Glutamatergic neuron (in vitro differentiated cells): Measurements from ENCODE around the gene PDE6A. TPM values are rescaled to one million over a fixed set of nuclear protein-coding genes. Genes with fewer than 3 reads are reported as not detected.

Experiments used
- DNase-seq: peaks from one replicate; pipeline ENCODE4 v3.0.0; 2022
- H3K27ac Mint-ChIP-seq: one replicate; pipeline ENCODE4 v1.8.0; 2020; ENCODE audit warnings: mild to moderate bottlenecking, mixed read lengths, inconsistent platforms; ENCODE audit not compliant: unreplicated experiment
- H3K27me3 Mint-ChIP-seq: one replicate; pipeline ENCODE4 v1.8.0; 2020; ENCODE audit warnings: mild to moderate bottlenecking, moderate library complexity, mixed read lengths, inconsistent platforms; ENCODE audit not compliant: unreplicated experiment
- H3K36me3 Mint-ChIP-seq: one replicate; pipeline ENCODE4 v1.8.0; 2020; ENCODE audit warnings: mild to moderate bottlenecking, mixed read lengths, inconsistent platforms; ENCODE audit not compliant: unreplicated experiment
- H3K4me1 Mint-ChIP-seq: one replicate; pipeline ENCODE4 v1.8.0; 2020; ENCODE audit warnings: mild to moderate bottlenecking, low read depth, mixed read lengths, inconsistent platforms; ENCODE audit not compliant: unreplicated experiment
- H3K4me3 Mint-ChIP-seq: one replicate; pipeline ENCODE4 v1.8.0; 2020; ENCODE audit warnings: mild to moderate bottlenecking, mixed read lengths, inconsistent platforms; ENCODE audit not compliant: unreplicated experiment
- H3K9me3 Mint-ChIP-seq: one replicate; pipeline ENCODE4 v1.8.0; 2020; ENCODE audit warnings: mild to moderate bottlenecking, moderate library complexity, mixed read lengths, inconsistent platforms; ENCODE audit not compliant: unreplicated experiment
- total RNA-seq: library from RNA; stranded (reverse); fragmentation: NEBNext Ultra II Directional; extraction: Animal tissue kit (Norgen Biotek cat#: 25700); gene quantifications from one replicate; pipeline ENCODE4 v1.2.1, GENCODE V29; 2021; ENCODE audit not compliant: unreplicated experiment
- TF ChIP-seq, protein P1 (sequence below): fragments of 200-600 bp; sonication (generic); IDR thresholded peaks from one replicate; pipeline ENCODE4 v1.5.0; 2021; ENCODE audit not compliant: partially characterized antibody, unreplicated experiment

PDE6A gene
- total RNA-seq, 1 donor from 2014 or later = not detected

DNA sequence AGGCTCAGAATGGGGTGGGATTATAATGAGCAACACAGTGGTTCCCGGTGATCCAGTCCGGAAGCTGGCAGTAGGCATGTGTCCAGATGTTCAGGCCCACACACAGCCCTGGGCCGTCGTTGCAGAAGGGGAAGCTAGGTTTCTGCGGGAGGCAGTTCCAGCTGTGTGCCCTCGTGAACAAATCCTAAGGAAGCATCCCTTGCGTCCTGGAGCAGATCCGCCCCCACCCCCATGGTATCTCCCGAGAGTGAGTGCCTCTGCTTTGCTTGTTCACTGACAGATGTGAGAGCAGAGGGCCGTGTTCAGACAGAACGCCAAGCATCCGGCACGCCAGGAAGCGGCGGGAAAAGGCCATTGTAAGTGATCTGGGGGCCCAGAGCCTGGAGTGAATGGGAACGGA lies 104.8 kb downstream of the PDE6A start:
- H3K4me3 Mint-ChIP-seq = no peak overlapping the region
- TF ChIP-seq, protein P1, sequence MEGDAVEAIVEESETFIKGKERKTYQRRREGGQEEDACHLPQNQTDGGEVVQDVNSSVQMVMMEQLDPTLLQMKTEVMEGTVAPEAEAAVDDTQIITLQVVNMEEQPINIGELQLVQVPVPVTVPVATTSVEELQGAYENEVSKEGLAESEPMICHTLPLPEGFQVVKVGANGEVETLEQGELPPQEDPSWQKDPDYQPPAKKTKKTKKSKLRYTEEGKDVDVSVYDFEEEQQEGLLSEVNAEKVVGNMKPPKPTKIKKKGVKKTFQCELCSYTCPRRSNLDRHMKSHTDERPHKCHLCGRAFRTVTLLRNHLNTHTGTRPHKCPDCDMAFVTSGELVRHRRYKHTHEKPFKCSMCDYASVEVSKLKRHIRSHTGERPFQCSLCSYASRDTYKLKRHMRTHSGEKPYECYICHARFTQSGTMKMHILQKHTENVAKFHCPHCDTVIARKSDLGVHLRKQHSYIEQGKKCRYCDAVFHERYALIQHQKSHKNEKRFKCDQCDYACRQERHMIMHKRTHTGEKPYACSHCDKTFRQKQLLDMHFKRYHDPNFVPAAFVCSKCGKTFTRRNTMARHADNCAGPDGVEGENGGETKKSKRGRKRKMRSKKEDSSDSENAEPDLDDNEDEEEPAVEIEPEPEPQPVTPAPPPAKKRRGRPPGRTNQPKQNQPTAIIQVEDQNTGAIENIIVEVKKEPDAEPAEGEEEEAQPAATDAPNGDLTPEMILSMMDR = no peak
- H3K9me3 Mint-ChIP-seq = peaks cover 1% of the 10 kb centered on the region
- peaks cover under 1% of the 10 kb centered on the region for H3K36me3 Mint-ChIP-seq
- peaks cover 5% of the 10 kb centered on the region for H3K27me3 Mint-ChIP-seq
- DNase-seq = no peak
- no peak overlapping the region for H3K27ac Mint-ChIP-seq
- H3K4me1 Mint-ChIP-seq = no peaks in the 10 kb centered on the region

DNA sequence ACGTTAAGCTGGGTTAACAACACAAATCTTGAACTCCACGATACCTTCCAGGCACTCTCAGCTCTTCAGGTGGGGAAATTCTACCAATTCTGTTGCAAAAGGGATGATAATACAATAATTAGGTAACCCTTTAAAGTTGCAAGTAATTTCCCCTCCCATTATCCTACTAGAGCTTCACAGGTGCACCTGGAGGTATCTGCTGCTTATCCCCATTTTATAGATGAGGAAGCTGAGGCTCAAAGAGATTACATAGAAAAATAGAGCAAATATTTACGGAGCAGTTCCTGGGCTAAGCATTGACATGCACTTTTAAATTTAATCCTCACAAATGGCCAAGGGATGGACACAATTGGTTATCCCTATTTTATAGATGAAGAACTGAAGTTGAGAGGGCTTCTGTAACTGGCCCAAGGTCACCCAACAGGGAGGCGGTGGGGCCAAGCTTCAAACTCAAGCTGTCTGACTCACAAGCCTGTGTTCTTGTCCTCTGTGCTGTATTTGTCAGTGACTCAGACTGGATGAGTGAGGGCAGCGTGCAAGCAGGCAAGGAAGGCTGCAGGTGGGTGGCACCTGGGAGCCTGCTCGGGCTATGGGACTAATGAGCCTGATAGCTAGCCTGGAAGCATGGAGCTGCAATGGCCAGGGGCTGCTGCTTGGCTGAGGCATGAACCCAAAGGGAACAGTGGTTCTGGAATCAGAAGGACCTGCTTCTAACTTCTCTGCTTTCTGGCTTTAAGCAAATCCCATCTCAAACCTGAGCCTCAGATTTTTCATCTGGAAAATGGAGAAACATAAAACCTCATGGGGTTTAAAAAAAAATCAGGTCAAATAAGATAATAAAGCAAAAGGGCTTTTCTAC lies 105.5 kb downstream of the PDE6A start:
- H3K4me3 Mint-ChIP-seq = no peak overlapping the region
- no peak overlapping the region for H3K27ac Mint-ChIP-seq

DNA sequence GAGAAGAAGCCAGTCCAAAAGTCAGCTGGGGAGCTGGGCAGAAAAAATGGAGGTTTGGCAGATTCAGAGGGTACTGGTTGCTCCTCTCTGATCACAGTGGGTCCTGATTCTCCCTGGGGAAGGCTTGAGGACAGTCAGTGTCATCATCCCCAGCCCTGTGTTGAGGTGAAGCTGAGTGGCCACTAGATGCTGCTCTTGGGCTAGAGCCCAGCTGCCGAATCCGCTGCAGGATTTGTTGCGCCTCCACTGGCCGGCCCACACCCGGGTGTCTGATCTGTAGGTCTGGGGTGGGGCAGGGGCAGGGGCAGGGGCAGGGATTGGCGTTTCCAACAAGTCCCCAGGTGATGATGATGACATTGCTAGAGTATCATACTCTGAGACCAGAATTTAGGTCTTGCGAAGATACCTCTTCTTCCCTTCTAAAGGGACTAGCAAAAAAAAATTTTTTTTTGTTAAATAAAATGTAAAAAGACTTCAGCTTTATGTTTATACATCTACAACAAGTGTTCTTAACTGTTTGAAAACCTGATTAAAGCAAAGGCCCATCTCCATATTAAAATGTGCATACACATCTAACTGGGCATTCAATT lies 106.8 kb downstream of the PDE6A start:
- peak; percentile 82 for DNase-seq
- Mint-ChIP-seq H3K4me3 (no peak overlapping the region), H3K36me3 (no peaks in the 10 kb centered on the region), H3K27me3 (peaks cover 5% of the 10 kb centered on the region), H3K27ac (no peak overlapping the region), H3K9me3 (peaks cover 1% of the 10 kb centered on the region), H3K4me1 (no peaks in the 10 kb centered on the region)
- TF ChIP-seq, protein P1 = peak; percentile 54

More for the DNA sequence above, 105.5 kb downstream of the PDE6A start:
- TF ChIP-seq, protein P1 = no peak
- no peaks in the 10 kb centered on the region for H3K4me1 Mint-ChIP-seq
- H3K36me3 Mint-ChIP-seq = no peaks in the 10 kb centered on the region
- no peak for DNase-seq
- H3K27me3 Mint-ChIP-seq = peaks cover 5% of the 10 kb centered on the region
- peaks cover 1% of the 10 kb centered on the region for H3K9me3 Mint-ChIP-seq

DNA sequence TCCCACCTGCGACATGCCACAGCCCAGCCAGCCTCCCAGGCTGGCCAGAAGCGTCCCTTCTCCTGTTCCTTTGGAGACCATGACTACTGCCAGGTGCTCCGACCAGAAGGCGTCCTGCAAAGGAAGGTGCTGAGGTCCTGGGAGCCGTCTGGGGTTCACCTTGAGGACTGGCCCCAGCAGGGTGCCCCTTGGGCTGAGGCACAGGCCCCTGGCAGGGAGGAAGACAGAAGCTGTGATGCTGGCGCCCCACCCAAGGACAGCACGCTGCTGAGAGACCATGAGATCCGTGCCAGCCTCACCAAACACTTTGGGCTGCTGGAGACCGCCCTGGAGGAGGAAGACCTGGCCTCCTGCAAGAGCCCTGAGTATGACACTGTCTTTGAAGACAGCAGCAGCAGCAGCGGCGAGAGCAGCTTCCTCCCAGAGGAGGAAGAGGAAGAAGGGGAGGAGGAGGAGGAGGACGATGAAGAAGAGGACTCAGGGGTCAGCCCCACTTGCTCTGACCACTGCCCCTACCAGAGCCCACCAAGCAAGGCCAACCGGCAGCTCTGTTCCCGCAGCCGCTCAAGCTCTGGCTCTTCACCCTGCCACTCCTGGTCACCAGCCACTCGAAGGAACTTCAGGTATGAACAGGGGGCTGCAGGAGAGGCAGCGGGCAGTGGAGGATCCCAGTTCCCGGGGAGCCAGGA lies 108.0 kb downstream of the PDE6A start:
- Mint-ChIP-seq H3K27me3 (peaks cover 5% of the 10 kb centered on the region), H3K36me3 (no peaks in the 10 kb centered on the region), H3K4me3 (no peak overlapping the region), H3K27ac (no peak overlapping the region), H3K4me1 (no peaks in the 10 kb centered on the region), H3K9me3 (no peaks in the 10 kb centered on the region)
- TF ChIP-seq, protein P1 = no peak
- DNase-seq = peak; percentile 11
